ENCODE measurements around the gene MIPOL1. TPM values are rescaled to one million over a fixed set of nuclear protein-coding genes. Genes with fewer than 3 reads are reported as not detected.
A peak's percentile ranks its signal among the peaks of the same experiment; 100 is the strongest.

The MIPOL1 gene
- total and polyA plus RNA-seq, 2 of the 13 experiments (the other 11 are each of a cell fraction or from before 2014, with no cell fraction given), result 8.6 to 34.2 TPM

DNA sequence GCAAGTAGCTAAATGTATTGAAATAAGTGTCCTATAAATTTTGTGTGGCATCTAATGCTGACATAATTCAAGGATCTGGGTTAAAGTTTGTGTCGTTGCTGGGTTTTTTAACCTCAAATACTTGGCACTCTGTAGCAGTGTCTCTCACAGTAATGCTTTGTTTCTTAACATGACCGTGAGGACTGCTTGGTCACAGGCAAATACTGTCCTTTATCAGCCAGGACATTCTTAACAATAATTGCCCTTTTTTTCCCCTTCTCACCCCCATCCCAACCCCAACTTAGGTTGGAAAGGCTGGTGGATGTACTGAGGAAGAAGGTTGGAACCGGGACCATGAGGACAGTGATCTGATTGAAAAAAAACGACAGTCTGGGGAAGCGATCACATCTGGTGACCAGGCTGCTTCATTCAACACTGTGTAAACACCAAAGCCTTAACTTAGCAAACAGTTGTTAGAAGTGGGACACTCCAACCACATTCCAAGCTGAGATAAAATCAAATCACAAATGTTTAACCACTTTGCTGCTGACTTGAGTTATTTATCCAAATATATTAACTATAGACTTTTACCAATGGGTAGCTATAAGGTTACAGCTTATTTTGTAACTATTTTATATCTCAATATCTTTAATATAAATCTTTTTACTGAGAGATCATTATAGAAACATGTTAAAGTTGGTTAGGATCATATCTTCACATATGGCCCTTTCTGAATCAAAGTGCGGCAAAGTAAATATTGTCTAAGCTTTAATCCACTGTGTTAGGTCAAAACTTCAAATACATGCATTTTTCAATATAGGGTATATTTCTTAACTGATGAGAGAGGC lies 349.1 kb downstream of the MIPOL1 start (continued):
- TF ChIP-seq, protein P1, sequence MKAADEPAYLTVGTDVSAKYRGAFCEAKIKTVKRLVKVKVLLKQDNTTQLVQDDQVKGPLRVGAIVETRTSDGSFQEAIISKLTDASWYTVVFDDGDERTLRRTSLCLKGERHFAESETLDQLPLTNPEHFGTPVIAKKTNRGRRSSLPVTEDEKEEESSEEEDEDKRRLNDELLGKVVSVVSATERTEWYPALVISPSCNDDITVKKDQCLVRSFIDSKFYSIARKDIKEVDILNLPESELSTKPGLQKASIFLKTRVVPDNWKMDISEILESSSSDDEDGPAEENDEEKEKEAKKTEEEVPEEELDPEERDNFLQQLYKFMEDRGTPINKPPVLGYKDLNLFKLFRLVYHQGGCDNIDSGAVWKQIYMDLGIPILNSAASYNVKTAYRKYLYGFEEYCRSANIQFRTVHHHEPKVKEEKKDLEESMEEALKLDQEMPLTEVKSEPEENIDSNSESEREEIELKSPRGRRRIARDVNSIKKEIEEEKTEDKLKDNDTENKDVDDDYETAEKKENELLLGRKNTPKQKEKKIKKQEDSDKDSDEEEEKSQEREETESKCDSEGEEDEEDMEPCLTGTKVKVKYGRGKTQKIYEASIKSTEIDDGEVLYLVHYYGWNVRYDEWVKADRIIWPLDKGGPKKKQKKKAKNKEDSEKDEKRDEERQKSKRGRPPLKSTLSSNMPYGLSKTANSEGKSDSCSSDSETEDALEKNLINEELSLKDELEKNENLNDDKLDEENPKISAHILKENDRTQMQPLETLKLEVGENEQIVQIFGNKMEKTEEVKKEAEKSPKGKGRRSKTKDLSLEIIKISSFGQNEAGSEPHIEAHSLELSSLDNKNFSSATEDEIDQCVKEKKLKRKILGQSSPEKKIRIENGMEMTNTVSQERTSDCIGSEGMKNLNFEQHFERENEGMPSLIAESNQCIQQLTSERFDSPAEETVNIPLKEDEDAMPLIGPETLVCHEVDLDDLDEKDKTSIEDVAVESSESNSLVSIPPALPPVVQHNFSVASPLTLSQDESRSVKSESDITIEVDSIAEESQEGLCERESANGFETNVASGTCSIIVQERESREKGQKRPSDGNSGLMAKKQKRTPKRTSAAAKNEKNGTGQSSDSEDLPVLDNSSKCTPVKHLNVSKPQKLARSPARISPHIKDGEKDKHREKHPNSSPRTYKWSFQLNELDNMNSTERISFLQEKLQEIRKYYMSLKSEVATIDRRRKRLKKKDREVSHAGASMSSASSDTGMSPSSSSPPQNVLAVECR (CRISPR knock-in tag; IDR thresholded peaks at IDR 0.05; ENCODE audit: borderline replicate concordance), result peak; percentile 56; the same call in 1 of the 2 replicates
- TF ChIP-seq, protein P2, sequence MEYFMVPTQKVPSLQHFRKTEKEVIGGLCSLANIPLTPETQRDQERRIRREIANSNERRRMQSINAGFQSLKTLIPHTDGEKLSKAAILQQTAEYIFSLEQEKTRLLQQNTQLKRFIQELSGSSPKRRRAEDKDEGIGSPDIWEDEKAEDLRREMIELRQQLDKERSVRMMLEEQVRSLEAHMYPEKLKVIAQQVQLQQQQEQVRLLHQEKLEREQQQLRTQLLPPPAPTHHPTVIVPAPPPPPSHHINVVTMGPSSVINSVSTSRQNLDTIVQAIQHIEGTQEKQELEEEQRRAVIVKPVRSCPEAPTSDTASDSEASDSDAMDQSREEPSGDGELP (IDR thresholded peaks at IDR 0.05; ENCODE audit: borderline replicate concordance, low read depth), result peak; percentile 96
- TF ChIP-seq ZNF773 (CRISPR knock-in tag; IDR thresholded peaks at IDR 0.05; ENCODE audit: borderline replicate concordance), result no peak
- TF ChIP-seq ZNF230 (CRISPR knock-in tag; IDR thresholded peaks at IDR 0.05), result no peak
- peak; percentile 100 for TF ChIP-seq ZMYM4 (CRISPR knock-in tag; IDR thresholded peaks at IDR 0.05)
- no peak for TF ChIP-seq ZNF224 (CRISPR knock-in tag; IDR thresholded peaks at IDR 0.05)
- no peak for TF ChIP-seq HIVEP1 (CRISPR knock-in tag; IDR thresholded peaks at IDR 0.05)
- peak; percentile 71; the same call in 1 of the 2 replicates for TF ChIP-seq ZSCAN31 (CRISPR knock-in tag; IDR thresholded peaks at IDR 0.05; ENCODE audit: low read depth)
- peak; percentile 74; the same call in 1 of the 2 replicates for TF ChIP-seq ZIK1 (CRISPR knock-in tag; IDR thresholded peaks at IDR 0.05; ENCODE audit: borderline replicate concordance, low read depth)
- TF ChIP-seq ZNF749 (CRISPR knock-in tag; IDR thresholded peaks at IDR 0.05; ENCODE audit: borderline replicate concordance), result no peak; the same call in 1 of the 2 replicates
- TF ChIP-seq IKZF4 (CRISPR knock-in tag; IDR thresholded peaks at IDR 0.05; ENCODE audit: borderline replicate concordance, low read depth, not compliant biosample characterization), result no peak
- peak; percentile 99 for TF ChIP-seq ASH2L (IDR thresholded peaks at IDR 0.05; ENCODE audit: insufficient read length, low read depth, low read length)
- TF ChIP-seq ZNF879 (CRISPR knock-in tag; IDR thresholded peaks at IDR 0.05), result peak; percentile 88; the same call in 1 of the 2 replicates
- 0 out of 2 replicates have a peak, but pooled peaks have one; percentile 78 for TF ChIP-seq ZNF44 (CRISPR knock-in tag; IDR thresholded peaks at IDR 0.05)
- TF ChIP-seq ZNF776 (CRISPR knock-in tag; IDR thresholded peaks at IDR 0.05), result no peak
- no peak for TF ChIP-seq TGIF2 (CRISPR knock-in tag; IDR thresholded peaks at IDR 0.05)
- peak; percentile 79 for TF ChIP-seq THAP11 (CRISPR knock-in tag; IDR thresholded peaks at IDR 0.05)
- TF ChIP-seq, protein P3, sequence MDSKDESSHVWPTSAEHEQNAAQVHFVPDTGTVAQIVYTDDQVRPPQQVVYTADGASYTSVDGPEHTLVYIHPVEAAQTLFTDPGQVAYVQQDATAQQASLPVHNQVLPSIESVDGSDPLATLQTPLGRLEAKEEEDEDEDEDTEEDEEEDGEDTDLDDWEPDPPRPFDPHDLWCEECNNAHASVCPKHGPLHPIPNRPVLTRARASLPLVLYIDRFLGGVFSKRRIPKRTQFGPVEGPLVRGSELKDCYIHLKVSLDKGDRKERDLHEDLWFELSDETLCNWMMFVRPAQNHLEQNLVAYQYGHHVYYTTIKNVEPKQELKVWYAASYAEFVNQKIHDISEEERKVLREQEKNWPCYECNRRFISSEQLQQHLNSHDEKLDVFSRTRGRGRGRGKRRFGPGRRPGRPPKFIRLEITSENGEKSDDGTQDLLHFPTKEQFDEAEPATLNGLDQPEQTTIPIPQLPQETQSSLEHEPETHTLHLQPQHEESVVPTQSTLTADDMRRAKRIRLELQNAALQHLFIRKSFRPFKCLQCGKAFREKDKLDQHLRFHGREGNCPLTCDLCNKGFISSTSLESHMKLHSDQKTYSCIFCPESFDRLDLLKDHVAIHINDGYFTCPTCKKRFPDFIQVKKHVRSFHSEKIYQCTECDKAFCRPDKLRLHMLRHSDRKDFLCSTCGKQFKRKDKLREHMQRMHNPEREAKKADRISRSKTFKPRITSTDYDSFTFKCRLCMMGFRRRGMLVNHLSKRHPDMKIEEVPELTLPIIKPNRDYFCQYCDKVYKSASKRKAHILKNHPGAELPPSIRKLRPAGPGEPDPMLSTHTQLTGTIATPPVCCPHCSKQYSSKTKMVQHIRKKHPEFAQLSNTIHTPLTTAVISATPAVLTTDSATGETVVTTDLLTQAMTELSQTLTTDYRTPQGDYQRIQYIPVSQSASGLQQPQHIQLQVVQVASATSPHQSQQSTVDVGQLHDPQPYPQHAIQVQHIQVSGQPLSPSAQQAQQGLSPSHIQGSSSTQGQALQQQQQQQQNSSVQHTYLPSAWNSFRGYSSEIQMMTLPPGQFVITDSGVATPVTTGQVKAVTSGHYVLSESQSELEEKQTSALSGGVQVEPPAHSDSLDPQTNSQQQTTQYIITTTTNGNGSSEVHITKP (CRISPR knock-in tag; IDR thresholded peaks at IDR 0.05; ENCODE audit: low read depth), result peak; percentile 95
- 0 out of 2 replicates have a peak, but pooled peaks have one; percentile 94 for TF ChIP-seq SP140L (CRISPR knock-in tag; IDR thresholded peaks at IDR 0.05; ENCODE audit: borderline replicate concordance)
- peak; percentile 100 for TF ChIP-seq TEAD3 (CRISPR knock-in tag; optimal IDR thresholded peaks at IDR 0.05; ENCODE audit: borderline replicate concordance)
